GM19452 (cell line): ENCODE results near the gene PATE1.
"Not testable (repeated sequence)": the region's sequence is repeated elsewhere in the genome, so short reads cannot be mapped to it uniquely, and the experiment has no call there.

Experiments
- ATAC-seq: cut with Tn5 transposase; IDR thresholded peaks from one replicate; pipeline ENCODE4 v1.9.1; 2021; ENCODE audit not compliant: unreplicated experiment

The PATE1 gene

DNA sequence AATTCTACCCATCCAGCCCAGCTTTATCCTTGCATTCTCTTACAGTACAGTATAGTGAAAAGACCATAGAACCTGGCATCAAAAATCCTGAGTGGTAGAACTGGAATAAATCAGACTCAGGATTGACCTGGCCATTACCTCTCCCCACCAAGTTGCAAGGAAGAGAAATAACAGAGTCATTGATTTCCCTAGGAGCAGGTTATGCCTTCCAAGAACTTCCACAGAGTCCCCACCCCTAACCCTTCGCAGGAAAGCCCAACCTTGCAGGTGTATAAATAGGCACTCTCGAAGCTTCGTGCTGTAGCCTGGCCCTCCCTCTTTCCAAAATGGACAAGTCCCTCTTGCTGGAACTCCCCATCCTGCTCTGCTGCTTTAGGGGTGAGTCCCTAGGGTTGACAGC lies at the start of gene PATE1:
TSS of gene PATE1 (plus strand) at position 301 of the 400 bp plus-strand sequence. CDS start at position 327, 26 bp downstream.
- no peak for ATAC-seq

- ATAC-seq, result no peak
These were observed 45.0 kb upstream of the PATE1 start for GRCh38 chr11:125701018-125701610.

- no peak for ATAC-seq
These were observed 44.0 kb upstream of the PATE1 start for GRCh38 chr11:125701858-125702621.

DNA sequence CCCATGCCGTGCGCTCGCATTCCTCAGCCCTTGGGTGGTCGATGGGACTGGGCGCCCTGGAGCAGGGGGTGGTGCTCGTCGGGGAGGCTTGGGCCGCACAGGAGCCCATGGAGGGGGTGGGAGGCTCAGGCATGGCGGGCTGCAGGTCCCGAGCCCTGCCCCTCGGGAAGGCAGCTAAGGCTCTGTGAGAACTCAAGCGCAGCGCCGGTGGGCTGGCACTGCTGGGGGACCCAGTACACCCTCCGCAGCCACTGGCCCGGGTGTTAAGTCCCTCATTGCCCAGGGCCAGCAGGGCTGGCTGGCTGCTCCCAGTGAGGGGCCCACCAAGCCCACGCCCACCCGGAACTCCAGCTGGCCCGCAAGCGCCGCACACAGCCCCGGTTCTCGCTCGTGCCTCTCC lies 41.4 kb upstream of the PATE1 start:
- ATAC-seq, result not testable (repeated sequence)

DNA sequence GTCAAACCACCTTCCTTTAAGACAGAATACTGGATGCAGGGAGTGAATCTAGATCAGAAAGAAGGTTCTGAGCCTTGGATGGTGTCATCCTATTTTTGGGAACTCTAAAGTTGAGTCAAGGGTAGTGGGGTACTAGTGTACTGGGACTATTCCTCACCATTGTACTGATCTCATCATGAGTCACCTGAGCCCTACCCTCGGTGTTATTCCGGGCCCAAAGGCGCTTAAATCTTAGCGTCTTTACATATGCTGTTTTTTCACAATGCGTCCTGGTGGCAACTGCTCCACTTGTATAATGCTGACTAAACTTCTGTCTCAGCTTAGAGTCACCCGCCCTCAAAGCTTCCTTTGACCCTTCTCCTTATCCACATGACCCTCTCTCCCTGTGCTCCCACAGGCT lies 25.3 kb upstream of the PATE1 start:
- ATAC-seq, result no peak

- no peak for ATAC-seq
These were observed 22.0 kb upstream of the PATE1 start for GRCh38 chr11:125724125-125724524.

DNA sequence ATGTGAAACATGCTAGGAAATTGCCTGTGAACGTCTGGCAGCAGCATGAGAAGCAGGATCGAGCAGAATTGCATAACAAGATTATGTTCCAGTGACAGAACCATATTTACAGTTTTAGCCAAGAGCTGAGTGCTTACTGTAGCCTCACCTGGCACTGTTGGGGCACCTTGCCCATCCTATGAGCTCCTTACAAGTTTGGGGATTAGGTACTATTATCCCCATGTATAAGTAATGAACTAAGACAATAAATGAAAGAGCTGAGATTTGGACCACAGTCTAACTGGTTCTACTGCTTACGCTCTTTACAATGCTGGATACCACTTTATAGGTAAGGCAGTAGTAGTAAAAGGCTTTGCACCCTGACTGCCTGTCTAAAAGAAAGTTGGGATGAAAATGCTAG lies 17.1 kb upstream of the PATE1 start:
- no peak for ATAC-seq

- no peak for ATAC-seq
These were observed 5.5 kb upstream of the PATE1 start for GRCh38 chr11:125740617-125741016.

- no peak for ATAC-seq
These were observed 2.4 kb upstream of the PATE1 start for GRCh38 chr11:125743681-125744080.

DNA sequence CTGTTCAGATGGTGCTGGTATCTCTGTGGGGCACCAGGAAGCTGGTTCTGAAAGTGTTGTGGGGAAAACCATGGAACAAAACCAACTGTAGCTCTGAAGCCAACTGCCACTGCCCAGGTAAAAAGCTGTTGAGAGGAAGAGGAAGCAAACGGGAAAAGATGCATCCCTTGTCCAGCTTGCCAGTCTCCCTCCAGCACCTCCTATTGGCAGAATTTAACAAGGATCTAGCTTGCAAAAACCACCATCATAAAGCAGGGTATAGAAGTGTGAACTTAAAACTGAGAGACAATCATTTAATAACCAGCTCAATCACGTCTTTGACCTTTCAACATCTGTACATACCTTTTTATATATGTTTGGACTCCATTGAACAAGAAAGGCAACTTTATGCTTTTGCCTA lies 4.5 kb downstream of the PATE1 start:
- no peak for ATAC-seq

- no peak for ATAC-seq
These were observed 10.0 kb downstream of the PATE1 start for GRCh38 chr11:125756050-125756449.

GRCh38 chr11:125762445-125762844 lies 16.4 kb downstream of the PATE1 start:
- ATAC-seq, result no peak

DNA sequence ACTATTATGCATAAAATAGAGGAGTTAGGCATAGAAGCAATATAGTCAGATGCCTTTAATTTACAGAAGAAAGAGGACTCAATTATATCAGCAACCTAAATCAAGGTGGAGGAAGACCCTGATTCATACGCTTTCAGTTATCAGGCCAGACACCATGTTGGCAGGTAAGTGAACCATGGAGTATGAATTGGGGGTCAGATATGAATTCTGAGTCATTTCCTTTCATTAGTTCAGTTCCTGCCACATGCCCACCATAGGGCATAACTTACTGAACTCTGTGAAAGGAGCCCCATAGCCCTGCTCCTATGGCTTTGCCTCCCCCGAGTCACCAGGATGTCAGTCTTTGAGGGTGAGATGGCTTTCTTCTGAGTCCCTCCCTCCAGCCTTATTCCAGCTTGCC lies 17.4 kb downstream of the PATE1 start:
- ATAC-seq, result no peak

- ATAC-seq, result no peak
These were observed 20.2 kb downstream of the PATE1 start for GRCh38 chr11:125766251-125766650.

DNA sequence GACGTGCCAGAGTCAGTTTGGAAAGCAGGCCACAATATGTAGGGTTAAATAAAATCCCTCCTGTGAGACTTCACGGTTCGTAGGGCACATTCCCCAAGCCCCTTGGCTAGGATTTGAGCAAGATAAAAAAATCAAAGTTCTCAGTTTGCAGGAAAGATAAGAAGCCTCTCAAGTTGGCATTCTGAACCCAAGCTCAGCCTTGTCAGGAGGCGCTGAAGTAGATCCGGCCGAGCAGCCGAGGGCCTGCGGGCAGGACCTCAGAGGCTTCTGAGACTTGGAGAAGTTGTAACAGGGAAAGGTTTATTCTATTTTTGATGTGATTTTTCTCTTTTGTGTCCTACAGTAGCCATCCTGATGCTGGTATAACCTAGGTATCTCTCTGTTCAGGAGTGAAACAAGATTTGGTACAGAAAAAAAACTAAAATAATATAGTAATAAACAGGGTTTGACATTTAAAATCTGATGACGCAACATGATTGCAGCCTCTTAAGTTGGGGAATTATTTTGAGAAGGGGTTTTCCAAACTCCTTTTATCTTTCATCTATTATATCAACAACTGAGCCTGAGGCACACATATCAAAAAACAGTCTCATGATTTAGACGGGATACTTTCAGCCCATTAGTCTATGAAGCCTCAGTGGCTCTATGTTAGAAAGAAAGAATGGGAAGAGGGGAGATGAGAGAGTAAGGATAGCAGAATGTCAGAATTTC lies 22.4 kb downstream of the PATE1 start:
- ATAC-seq, result no peak

DNA sequence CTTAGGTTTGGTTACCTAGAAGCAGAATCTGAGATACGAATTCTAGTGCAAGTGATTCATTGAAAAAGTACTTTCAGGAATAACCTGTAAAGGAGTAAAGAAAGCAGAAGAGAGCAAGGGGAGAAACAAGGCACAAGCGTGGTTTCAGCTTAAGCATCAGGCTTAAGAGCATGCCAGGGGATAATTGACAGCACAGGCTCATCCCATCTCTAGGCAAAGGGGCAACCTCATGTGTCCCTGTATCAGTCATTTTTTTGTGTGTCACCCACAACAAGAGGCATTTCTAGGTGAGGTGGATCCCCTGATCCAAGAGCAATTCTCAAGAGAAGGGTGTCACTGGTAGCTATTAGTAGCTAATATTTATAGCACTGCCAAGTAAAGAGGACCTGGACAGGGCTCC lies 24.5 kb downstream of the PATE1 start:
- ATAC-seq, result no peak

DNA sequence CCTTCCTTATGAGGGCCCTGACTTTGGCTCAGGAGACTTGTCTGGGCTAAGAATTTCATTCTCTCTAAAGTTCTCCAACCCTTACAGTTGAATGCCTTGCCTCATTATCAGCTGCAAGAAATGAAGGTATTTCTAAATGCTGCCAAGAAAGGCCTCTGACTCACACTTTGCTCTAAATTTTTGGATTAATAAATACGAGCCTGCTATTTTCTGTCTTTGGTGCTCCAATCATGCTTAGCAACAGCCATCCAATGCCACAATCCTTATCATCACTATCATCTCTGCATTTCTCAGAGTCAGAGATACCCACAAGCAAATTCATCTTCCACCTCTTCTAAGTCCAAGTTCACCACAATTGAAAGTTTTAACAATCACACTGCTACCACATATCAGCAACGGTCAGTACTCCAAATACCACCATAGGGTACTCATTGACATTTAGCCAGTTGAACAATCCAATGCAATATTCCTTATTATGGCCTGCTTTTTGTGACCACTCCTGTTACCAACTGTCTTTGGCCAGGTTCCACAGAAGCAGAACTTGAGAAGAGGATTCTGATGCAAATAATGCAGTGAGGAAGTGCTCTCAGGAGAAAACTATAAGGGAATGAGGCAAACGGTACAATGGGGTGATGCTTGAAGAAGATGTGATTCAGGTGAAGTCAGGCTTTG lies 26.9 kb downstream of the PATE1 start:
- no peak for ATAC-seq

DNA sequence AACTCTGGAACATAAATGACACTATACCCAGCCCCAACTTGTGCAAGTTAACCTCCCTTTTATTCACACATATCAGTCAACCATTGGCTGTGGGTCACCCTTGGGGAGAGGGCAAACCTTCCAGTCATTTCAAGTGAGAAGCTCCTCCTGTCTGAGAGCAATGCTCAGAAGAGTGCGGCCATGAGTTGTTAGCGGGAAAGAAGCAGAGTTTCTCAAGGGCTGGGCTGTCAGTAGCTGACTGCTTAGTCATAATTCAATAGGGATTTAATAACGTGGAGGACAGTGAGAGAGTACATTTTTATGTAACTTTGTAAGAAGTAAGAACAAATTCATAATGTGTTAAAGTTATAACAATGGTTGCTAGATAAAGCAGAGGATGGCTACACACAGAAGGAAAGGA lies 27.4 kb downstream of the PATE1 start:
- no peak for ATAC-seq

GRCh38 chr11:125777309-125777708 lies 31.2 kb downstream of the PATE1 start:
- ATAC-seq, result no peak

- ATAC-seq, result no peak
These were observed 32.6 kb downstream of the PATE1 start, which contains the start of gene PATE2 for GRCh38 chr11:125778728-125779127. Gene PATE2, minus strand, starts transcription at chr11:125778828. Its CDS starts 55 bp downstream, at chr11:125778773.

- no peak for ATAC-seq
These were observed 38.6 kb downstream of the PATE1 start for GRCh38 chr11:125784678-125785077.
